ENCODE measurements around the gene PJA1. TPM values are rescaled to one million over a fixed set of nuclear protein-coding genes. Genes with fewer than 3 reads are reported as not detected.

PJA1 gene
- total RNA-seq, 1 experiment from 2014 or later: 13.4 TPM

- no peak overlapping the region for H3K4me3 Mint-ChIP-seq (ENCODE audit: unreplicated experiment)
- H3K9me3 Mint-ChIP-seq (ENCODE audit: unreplicated experiment): no peaks in the 10 kb centered on the region
- POLR2A ChIA-PET: no interaction called here
These were observed 12.4 kb upstream of the PJA1 start for GRCh38 chrX:69177511-69178162.

DNA sequence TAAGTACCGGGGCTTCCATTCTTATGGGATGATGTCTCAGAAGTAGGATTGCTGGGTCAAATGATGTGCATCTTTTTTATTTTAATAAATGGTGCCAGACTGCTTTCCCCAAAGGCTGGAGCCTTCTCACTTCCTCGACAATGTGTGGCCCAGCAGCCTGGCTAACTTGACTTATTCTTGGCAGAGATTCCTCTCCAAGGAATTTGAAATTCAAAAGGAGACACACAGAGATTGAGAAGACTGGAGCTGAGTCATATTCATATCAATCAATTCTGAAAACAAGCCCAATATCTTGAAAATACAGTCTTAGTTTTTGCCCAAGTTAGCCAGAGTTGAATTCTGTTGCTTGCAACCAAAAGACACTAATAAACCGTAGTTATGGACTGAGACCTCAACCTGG lies 10.8 kb upstream of the PJA1 start:
- no peaks in the 10 kb centered on the region for H3K27me3 ChIP-seq (replicated peaks; ENCODE audit: control insufficient read depth, insufficient read depth, low read length)
- no peak overlapping the region for H3K4me3 Mint-ChIP-seq (ENCODE audit: unreplicated experiment)
- POLR2A ChIA-PET: no interaction called here
- no peak overlapping the region for H3K4me3 ChIP-seq (ENCODE audit: low read depth, low read length)
- no peak overlapping the region for H3K27ac Mint-ChIP-seq (ENCODE audit: unreplicated experiment)
- TF ChIP-seq CTCF (IDR thresholded peaks at IDR 0.05; ENCODE audit: insufficient read depth in 1 of 2, low read depth in 1 of 2, low read length in 1 of 2, severe bottlenecking in 1 of 2, unreplicated experiment in 1 of 2): no peak
- CTCF ChIA-PET: no interaction called here
- H3K36me3 Mint-ChIP-seq (ENCODE audit: insufficient read depth, unreplicated experiment): no peaks in the 10 kb centered on the region
- no peaks in the 10 kb centered on the region for H3K9me3 Mint-ChIP-seq (ENCODE audit: unreplicated experiment)
- H3K27me3 Mint-ChIP-seq (ENCODE audit: insufficient read depth, unreplicated experiment): peaks cover 3% of the 10 kb centered on the region
- BruUV-seq (replicated peaks): no TSS peak
- no peaks in the 10 kb centered on the region for H3K4me1 ChIP-seq
- DNase-seq: no peak
- no peaks in the 10 kb centered on the region for H3K9me3 ChIP-seq
- no peaks in the 10 kb centered on the region for H3K4me1 Mint-ChIP-seq (ENCODE audit: low read depth, unreplicated experiment)
- H3K36me3 ChIP-seq (ENCODE audit: control insufficient read depth, insufficient read depth, low read length): no peaks in the 10 kb centered on the region
- intact Hi-C loops (cut with micrococcal nuclease; ENCODE audit: unreplicated experiment): no loop called here

More at GRCh38 chrX:69177511-69178162, 12.4 kb upstream of the PJA1 start:
- Histone ChIP-seq H3K4me1 (no peaks in the 10 kb centered on the region), H3K4me3 (ENCODE audit: low read depth, low read length) (no peak overlapping the region), H3K36me3 (ENCODE audit: control insufficient read depth, insufficient read depth, low read length) (no peaks in the 10 kb centered on the region), H3K27me3 (replicated peaks; ENCODE audit: control insufficient read depth, insufficient read depth, low read length) (no peaks in the 10 kb centered on the region), H3K9me3 (no peaks in the 10 kb centered on the region)
- DNase-seq: no peak
- CTCF ChIA-PET: no interaction called here
- no TSS peak for BruUV-seq (replicated peaks)
- no peaks in the 10 kb centered on the region for H3K4me1 Mint-ChIP-seq (ENCODE audit: low read depth, unreplicated experiment)
- no peaks in the 10 kb centered on the region for H3K36me3 Mint-ChIP-seq (ENCODE audit: insufficient read depth, unreplicated experiment)
- intact Hi-C loops (cut with micrococcal nuclease; ENCODE audit: unreplicated experiment): no loop called here
- peaks cover 7% of the 10 kb centered on the region for H3K27me3 Mint-ChIP-seq (ENCODE audit: insufficient read depth, unreplicated experiment)
- H3K27ac Mint-ChIP-seq (ENCODE audit: unreplicated experiment): no peak overlapping the region
- no peak for TF ChIP-seq CTCF (IDR thresholded peaks at IDR 0.05; ENCODE audit: insufficient read depth in 1 of 2, low read depth in 1 of 2, low read length in 1 of 2, severe bottlenecking in 1 of 2, unreplicated experiment in 1 of 2)

- CTCF ChIA-PET: no interaction called here
- Histone ChIP-seq H3K4me1 (no peaks in the 10 kb centered on the region), H3K4me3 (ENCODE audit: low read depth, low read length) (no peak overlapping the region), H3K27me3 (replicated peaks; ENCODE audit: control insufficient read depth, insufficient read depth, low read length) (no peaks in the 10 kb centered on the region), H3K9me3 (no peaks in the 10 kb centered on the region), H3K36me3 (ENCODE audit: control insufficient read depth, insufficient read depth, low read length) (no peaks in the 10 kb centered on the region)
- POLR2A ChIA-PET: no interaction called here
- DNase-seq: no peak
- no peak for TF ChIP-seq CTCF (IDR thresholded peaks at IDR 0.05; ENCODE audit: insufficient read depth in 1 of 2, low read depth in 1 of 2, low read length in 1 of 2, severe bottlenecking in 1 of 2, unreplicated experiment in 1 of 2)
- no peaks in the 10 kb centered on the region for H3K27me3 Mint-ChIP-seq (ENCODE audit: insufficient read depth, unreplicated experiment)
- no peaks in the 10 kb centered on the region for H3K9me3 Mint-ChIP-seq (ENCODE audit: unreplicated experiment)
- BruUV-seq (replicated peaks): no TSS peak
- intact Hi-C loops (cut with micrococcal nuclease; ENCODE audit: unreplicated experiment): no loop called here
- H3K27ac Mint-ChIP-seq (ENCODE audit: unreplicated experiment): no peak overlapping the region
- no peak overlapping the region for H3K4me3 Mint-ChIP-seq (ENCODE audit: unreplicated experiment)
- no peaks in the 10 kb centered on the region for H3K36me3 Mint-ChIP-seq (ENCODE audit: insufficient read depth, unreplicated experiment)
- no peaks in the 10 kb centered on the region for H3K4me1 Mint-ChIP-seq (ENCODE audit: low read depth, unreplicated experiment)
These were observed 8.7 kb upstream of the PJA1 start for GRCh38 chrX:69173906-69174305.

Data from Caco-2 (cell line).